Measurements from ENCODE around the gene ITGB1BP1.

ITGB1BP1 gene

DNA sequence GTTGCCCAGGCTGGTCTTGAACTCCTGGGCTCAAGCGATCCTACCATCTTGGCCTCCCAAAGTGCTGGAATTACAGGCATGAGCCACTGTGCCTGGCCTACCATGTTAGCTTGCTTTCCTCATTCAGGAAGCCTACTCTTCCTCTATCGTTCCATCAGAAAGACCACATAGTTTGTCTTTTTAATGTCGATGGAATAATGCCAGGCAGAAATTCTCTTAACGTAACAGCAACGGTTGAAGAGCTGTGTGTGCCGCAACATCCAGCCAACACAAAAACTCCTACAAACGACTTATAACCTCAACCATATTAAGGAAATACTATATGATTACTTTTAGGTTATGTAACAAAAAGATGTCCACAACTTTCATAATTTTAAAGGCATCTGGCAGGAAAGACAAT is 10.5 kb downstream of the ITGB1BP1 start:
- H3K4me3 ChIP-seq (replicated peaks; ENCODE audit: low read depth, low read length) = no peak overlapping the region
- no peak for DNase-seq (ENCODE audit: extremely low read depth, low read depth)
- TF ChIP-seq, protein P1, sequence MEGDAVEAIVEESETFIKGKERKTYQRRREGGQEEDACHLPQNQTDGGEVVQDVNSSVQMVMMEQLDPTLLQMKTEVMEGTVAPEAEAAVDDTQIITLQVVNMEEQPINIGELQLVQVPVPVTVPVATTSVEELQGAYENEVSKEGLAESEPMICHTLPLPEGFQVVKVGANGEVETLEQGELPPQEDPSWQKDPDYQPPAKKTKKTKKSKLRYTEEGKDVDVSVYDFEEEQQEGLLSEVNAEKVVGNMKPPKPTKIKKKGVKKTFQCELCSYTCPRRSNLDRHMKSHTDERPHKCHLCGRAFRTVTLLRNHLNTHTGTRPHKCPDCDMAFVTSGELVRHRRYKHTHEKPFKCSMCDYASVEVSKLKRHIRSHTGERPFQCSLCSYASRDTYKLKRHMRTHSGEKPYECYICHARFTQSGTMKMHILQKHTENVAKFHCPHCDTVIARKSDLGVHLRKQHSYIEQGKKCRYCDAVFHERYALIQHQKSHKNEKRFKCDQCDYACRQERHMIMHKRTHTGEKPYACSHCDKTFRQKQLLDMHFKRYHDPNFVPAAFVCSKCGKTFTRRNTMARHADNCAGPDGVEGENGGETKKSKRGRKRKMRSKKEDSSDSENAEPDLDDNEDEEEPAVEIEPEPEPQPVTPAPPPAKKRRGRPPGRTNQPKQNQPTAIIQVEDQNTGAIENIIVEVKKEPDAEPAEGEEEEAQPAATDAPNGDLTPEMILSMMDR (IDR thresholded peaks at IDR 0.05; ENCODE audit: low read depth, low read length, missing control alignments) = no peak

DNA sequence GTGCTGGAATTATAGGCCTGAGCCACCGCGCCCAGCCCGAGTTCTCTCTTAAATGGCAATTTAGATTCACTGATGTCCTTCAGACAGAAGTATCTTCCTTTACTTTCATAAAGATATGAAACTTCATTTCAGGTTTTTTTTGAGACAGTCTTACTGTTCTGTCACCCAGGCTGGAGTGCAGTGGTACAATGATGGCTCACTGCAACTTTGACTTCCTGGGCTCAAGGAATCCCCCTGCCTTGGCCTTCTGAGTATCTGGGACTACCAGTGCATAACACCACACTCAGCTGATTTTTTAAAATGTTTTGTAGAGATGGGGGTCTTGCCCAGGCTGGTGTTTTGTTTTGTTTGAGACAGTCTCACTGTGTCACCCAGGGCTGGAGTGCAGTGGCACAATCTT is 13.2 kb downstream of the ITGB1BP1 start:
- TF ChIP-seq, protein P1 (IDR thresholded peaks at IDR 0.05; ENCODE audit: low read depth, low read length, missing control alignments) = no peak
- no peak overlapping the region for H3K4me3 ChIP-seq (replicated peaks; ENCODE audit: low read depth, low read length)
- DNase-seq (ENCODE audit: extremely low read depth, low read depth) = no peak

GRCh38 chr2:9408641-9409151 is 14.6 kb downstream of the ITGB1BP1 start:
- no peak overlapping the region for H3K4me3 ChIP-seq (replicated peaks; ENCODE audit: low read depth, low read length)
- DNase-seq (ENCODE audit: extremely low read depth, low read depth) = no peak
- TF ChIP-seq, protein P1 (IDR thresholded peaks at IDR 0.05; ENCODE audit: low read depth, low read length, missing control alignments) = no peak

DNA sequence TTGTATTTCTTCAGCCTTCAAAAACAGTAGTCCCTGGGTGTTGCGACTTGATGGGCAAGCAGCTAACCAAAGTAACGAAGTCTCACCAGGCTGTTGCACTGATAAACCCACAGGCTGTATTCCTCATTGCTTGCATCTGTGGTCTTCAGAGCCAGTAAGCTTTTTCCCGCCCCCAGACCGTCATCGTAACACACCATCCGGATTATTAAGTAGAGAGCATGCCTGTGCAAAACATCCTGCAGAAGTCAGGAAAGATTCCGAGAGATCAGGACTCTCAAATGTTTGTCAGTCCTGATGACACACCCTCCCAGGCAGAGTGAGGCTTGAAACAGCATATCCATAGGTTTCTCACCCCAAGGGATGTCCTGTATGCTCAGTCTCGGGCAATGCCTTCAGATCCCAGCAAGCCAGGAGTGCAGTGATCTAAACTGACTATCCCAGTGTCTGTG is 15.9 kb downstream of the ITGB1BP1 start:
- DNase-seq (ENCODE audit: extremely low read depth, low read depth) = no peak
- H3K4me3 ChIP-seq (replicated peaks; ENCODE audit: low read depth, low read length) = no peak overlapping the region
- TF ChIP-seq, protein P1 (IDR thresholded peaks at IDR 0.05; ENCODE audit: low read depth, low read length, missing control alignments) = no peak

DNA sequence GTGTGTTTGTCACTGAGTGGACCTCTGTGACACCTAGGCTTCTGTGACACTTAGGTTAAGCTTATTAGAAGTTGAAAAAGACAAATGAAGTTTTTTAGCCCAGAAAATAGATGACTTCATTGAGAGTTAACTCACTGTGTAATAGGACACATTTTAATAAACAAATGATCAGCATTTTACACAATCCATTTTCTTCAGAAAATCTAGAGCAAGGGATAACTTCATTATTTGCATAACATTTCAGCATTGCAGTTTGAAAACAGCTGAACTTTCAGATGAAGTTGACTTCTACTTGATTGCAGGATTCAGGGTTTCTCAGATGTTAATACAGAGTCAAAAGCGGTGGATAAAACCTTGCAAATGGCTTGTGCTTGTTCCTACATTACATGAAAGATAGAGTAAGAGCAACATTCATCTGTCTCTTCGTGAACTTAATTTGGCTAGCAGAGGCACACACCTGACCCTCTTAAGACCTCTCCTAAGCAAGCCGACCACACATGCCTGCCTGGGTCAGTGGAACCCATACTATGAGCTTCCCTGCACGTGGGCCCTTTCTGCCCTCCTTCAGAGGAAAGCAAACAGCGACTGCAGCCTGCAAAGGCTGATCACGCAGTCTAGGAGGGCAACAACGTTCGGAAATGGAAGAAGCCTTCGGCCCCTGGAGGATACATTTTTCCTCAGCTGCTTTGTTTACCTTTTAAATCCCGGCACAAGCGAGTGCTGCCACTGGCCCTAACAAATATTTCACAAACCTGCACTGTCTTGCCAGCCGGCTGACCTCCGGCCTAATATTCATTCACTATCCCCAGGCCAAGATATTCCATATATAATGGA is 16.6 kb downstream of the ITGB1BP1 start:
- TF ChIP-seq, protein P1 (IDR thresholded peaks at IDR 0.05; ENCODE audit: low read depth, low read length, missing control alignments) = no peak
- DNase-seq (ENCODE audit: extremely low read depth, low read depth) = no peak
- H3K4me3 ChIP-seq (replicated peaks; ENCODE audit: low read depth, low read length) = no peak overlapping the region

- TF ChIP-seq, protein P1 (IDR thresholded peaks at IDR 0.05; ENCODE audit: low read depth, low read length, missing control alignments) = no peak
- no peak for DNase-seq (ENCODE audit: extremely low read depth, low read depth)
Observed at GRCh38 chr2:9405636-9406035, 17.7 kb downstream of the ITGB1BP1 start.

More at GRCh38 chr2:9405636-9406035, 17.7 kb downstream of the ITGB1BP1 start:
- H3K4me3 ChIP-seq (replicated peaks; ENCODE audit: low read depth, low read length) = no peak overlapping the region

All from HFF-Myc (cell line).